Endothelial cell of umbilical vein (primary cell): Measurements from ENCODE around the gene DPP6.

Experiments used
- FOS ChIP-seq: IDR thresholded peaks from 2 replicates; pipeline ENCODE4 v1.6.1; 2011; ENCODE audit warnings: mild to moderate bottlenecking, low read length, moderate library complexity, borderline replicate concordance; ENCODE audit not compliant: insufficient read depth
- POLR2A ChIP-seq: IDR thresholded peaks from 2 replicates; pipeline ENCODE4 v1.6.1; 2012; ENCODE audit warnings: low read depth, mild to moderate bottlenecking, control low read depth, low read length
- TF ChIP-seq, protein P1 (sequence below), 2 donors: IDR thresholded peaks; 1 replicate in 1 of 2; 2 replicates in 1 of 2; pipeline ENCODE4 v1.5.1; 2011; ENCODE audit warnings: low read length in 2 of 2, mild to moderate bottlenecking in 2 of 2, moderate library complexity in 2 of 2, control low read depth in 1 of 2, inconsistent platforms in 1 of 2, low read depth in 1 of 2; ENCODE audit not compliant: insufficient read depth in 1 of 2; ENCODE audit errors: extremely low read depth in 1 of 2

DNA sequence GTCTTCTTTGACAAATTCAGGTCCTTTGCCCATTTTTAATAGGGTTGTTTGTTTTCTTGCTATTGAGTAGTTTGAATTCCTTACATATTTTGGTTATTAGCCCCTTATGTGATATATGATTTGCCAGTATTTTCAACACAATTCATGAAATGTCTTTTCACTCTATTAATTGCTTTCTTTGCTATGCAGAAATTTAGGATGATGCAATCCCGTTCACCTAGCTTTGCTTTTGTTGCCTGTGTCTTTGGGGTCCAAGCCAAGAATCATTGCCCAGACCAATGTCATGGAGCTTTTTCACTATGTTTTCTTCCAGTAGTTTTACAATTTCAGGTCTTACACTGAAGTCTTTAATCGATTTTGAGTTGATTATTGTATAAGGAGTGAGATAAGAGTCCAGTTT, 796.3 kb downstream of the DPP6 start:
- TF ChIP-seq, protein P1, sequence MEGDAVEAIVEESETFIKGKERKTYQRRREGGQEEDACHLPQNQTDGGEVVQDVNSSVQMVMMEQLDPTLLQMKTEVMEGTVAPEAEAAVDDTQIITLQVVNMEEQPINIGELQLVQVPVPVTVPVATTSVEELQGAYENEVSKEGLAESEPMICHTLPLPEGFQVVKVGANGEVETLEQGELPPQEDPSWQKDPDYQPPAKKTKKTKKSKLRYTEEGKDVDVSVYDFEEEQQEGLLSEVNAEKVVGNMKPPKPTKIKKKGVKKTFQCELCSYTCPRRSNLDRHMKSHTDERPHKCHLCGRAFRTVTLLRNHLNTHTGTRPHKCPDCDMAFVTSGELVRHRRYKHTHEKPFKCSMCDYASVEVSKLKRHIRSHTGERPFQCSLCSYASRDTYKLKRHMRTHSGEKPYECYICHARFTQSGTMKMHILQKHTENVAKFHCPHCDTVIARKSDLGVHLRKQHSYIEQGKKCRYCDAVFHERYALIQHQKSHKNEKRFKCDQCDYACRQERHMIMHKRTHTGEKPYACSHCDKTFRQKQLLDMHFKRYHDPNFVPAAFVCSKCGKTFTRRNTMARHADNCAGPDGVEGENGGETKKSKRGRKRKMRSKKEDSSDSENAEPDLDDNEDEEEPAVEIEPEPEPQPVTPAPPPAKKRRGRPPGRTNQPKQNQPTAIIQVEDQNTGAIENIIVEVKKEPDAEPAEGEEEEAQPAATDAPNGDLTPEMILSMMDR (IDR thresholded peaks at IDR 0.05; ENCODE audit: extremely low read depth in 1 of 2, insufficient read depth in 1 of 2, low read depth in 1 of 2, low read length in 2 of 2), result no peak
- no peak for TF ChIP-seq POLR2A
- TF ChIP-seq FOS, result no peak
